Vagina (tissue), 2 donors: Measurements from ENCODE around the gene RNF4.

ENCODE experiments used
- CTCF ChIP-seq, 3 experiments: fragments of 450-650 bp in 2 of 3; fragments of 200-600 bp in 1 of 3; sonication (generic) in 1 of 3; IDR thresholded peaks; one replicate each; pipeline ENCODE4 v1.5.1; 2017 to 2019; ENCODE audit warnings: antibody characterized with exemption in 3 of 3, mild to moderate bottlenecking in 2 of 3, moderate library complexity in 2 of 3
- POLR2A ChIP-seq, 2 donors: fragments of 450-650 bp; IDR thresholded peaks; one replicate each; pipeline ENCODE4 v1.6.1; 2017; ENCODE audit warnings: antibody characterized with exemption in 2 of 2, mild to moderate bottlenecking in 2 of 2, moderate library complexity in 2 of 2
- POLR2AphosphoS5 ChIP-seq, 2 donors: sonication (generic); formaldehyde crosslinking; IDR thresholded peaks; one replicate each; pipeline ENCODE4 v1.9.0; 2017; ENCODE audit warnings: antibody characterized with exemption in 2 of 2, mild to moderate bottlenecking in 2 of 2, low read depth in 1 of 2; ENCODE audit not compliant: insufficient read depth in 1 of 2

GRCh38 chr4:2469192-2469984 lies 482 bp downstream of the RNF4 start:
- TF ChIP-seq CTCF (IDR thresholded peaks at IDR 0.05): no peak
- TF ChIP-seq POLR2A (IDR thresholded peaks at IDR 0.05): peak in 1 of 2 donors; percentile 3
- peak in 1 of 2 donors; percentile 59 for TF ChIP-seq POLR2AphosphoS5 (IDR thresholded peaks at IDR 0.05; ENCODE audit: insufficient read depth in 1 of 2, low read depth in 1 of 2)
